Stimulated activated CD4-positive, alpha-beta T cell treated with anti-CD3 and anti-CD28 coated beads, Interleukin-4, amount 100 ng/mL, for 4 hours (primary cell): ENCODE measurements around the gene NANOS2.
A peak's percentile ranks its signal among the peaks of the same experiment; 100 is the strongest.

Source experiments
- DNase-seq, 2 experiments: peaks; one replicate each; pipeline ENCODE4 v3.0.0-alpha.2; 2020

NANOS2 gene

GRCh38 chr19:45913874-45914830 lies at the start of gene NANOS2:
NANOS2 (minus strand) TSS chr19:45914778; CDS start chr19:45914693, 85 bp downstream.
- no peak for DNase-seq

GRCh38 chr19:45962021-45962420 lies 47.4 kb upstream of the NANOS2 start:
- DNase-seq, result no peak

GRCh38 chr19:45960595-45961235 lies 46.1 kb upstream of the NANOS2 start:
- no peak for DNase-seq

GRCh38 chr19:45959517-45960025 lies 45.0 kb upstream of the NANOS2 start:
- DNase-seq, result no peak

- DNase-seq, result no peak
Observed at GRCh38 chr19:45958769-45959516, 44.4 kb upstream of the NANOS2 start.

DNA sequence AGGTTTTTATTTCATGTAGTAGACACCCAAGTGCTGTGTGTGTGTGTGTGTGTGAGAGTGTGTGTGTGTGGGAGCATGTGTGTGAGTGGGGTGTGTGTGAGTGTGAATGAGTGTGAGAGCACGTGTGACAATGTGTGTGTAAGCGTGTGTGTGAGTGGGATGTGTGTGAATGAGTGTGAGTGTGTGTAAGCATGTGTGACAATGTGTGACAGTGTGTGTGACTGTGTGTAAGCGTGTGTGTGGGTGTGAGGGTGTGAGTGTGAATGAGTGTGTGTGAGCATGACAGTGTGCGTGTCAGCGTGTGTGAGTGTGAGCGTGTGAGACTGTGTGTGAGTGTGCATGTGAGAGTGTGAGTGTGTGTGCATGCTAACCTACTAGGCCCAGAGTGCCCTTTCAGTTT lies 43.7 kb upstream of the NANOS2 start:
- no peak for DNase-seq

DNA sequence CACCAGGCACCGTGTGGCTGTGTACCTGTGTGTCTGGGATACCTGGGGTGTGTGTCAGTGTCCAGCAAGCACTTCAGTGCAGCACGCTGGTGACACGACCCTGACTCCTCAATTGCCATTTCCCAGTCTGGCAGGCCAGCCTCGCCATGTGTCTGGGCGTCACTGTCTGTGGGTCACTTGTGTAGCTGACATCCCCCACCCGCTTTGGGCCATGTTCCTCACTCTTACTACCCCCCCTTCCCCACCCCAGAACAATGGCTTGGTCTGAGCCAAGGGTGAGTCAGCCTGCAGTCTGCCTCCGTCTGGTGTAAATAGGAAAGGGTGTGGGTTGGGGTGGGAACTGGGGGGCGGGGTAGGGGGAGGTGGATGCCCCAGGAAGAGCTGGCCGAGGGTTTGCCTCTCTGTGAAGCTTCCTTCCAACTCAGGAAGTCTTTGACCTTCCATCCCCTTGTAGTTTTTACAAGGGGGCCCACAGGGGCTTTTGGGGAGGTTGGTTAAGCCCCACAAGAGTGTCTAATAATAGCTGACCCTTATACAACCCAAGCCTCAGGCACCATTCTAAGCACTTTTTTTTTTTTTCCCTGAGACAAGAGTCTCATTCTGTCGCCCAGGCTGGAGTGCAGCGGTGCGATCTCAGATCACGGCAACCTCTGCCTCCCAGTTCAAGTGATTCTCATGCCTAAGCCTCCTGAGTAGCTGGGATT lies 41.5 kb upstream of the NANOS2 start:
- no peak for DNase-seq

DNA sequence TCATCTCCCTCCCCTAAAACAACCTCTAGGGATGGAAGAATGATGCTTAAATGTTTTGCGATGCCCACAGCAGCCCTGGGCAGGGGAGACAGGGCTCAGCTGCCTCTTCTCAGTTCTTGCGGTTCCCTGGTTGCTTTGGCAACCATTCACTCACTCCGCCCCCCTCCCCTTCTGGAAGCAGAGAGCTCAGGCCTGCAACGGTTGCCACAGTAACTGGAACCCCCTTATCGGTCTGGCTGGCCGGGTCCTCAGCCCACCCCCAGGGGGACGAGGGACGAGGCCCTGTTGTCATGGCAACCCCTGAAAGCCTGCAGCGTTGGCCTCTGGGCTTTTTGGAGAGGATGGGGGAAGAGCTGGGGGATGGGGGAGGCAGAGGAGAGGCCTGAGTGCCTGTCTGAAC lies 39.6 kb upstream of the NANOS2 start:
- DNase-seq, result no peak

GRCh38 chr19:45953676-45954075 lies 39.1 kb upstream of the NANOS2 start:
- DNase-seq, result no peak

DNA sequence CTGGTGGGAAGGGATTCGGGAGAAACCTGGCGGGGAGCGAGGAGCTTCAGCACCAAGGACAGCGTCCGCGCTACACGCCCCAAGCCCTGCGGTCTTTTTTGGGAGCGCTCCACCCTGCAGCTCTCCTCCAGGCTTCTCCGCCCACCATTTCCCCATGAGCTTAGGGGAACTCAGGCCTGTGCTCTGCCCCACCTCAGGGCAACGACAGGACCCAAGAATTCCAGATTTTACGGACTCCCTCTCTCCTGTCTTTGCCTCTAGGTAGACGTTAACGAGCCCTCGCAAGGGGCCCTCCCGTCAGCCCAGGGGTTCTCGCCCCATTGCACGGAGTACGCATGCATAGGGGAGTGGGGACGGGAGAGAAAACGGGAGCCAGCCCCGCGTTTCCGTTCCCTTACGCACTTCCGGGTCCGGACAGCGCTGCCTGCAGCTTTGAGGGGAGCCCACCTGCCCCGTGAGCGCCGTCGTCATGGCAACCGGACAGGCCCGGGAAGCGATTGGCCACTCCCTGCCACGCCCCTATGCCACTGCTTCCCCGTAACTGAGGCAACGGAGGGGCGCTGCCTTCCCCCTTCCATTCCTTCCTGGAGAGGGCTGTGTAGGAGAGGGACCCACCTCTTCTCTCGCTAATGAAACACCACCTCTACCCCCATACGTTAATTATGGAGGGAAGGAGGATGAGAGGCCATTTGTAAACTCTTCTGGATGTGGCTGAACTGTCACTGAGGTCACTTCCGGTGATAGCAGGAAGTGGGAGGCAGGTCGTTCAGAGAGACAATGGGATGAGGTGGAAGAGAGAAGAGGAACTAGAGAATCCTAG lies 38.3 kb upstream of the NANOS2 start:
- DNase-seq, result peak in 1 of 2 experiments; percentile 43

- DNase-seq, result no peak
Observed at GRCh38 chr19:45952341-45952685, 37.7 kb upstream of the NANOS2 start.

DNA sequence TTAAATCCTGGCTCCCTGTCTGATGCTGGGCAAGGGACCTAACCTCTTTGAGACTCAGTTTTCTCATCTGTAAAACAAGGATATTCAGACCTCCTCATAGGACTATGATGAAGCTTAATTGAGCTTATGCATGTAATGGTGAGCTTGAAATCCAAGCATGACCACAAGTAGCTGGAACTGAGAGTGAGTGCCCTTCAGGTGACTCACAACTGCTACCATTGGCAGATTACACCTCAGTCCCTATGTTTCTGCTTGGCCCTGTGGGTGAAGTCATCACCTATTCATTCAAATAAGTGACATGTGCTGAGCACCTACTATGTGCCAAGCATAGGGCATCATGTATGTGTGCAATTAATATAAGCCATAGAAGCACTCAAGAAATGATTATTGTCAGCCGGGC lies 33.3 kb upstream of the NANOS2 start:
- no peak for DNase-seq

DNA sequence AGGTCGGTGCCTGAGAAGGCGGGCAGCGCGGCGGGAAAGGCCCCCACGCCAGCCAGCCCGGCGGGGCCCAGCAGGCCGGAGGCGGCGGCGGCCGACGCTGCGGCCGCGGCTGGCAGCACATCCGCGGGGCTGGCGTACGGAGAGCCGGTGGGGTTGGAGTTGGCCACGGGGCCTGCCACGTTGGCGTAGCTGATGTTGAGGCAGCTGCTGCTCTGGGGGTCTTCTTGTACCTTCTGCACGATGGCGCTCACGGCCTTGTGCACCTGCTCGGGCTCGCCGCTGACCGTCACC lies 25.9 kb upstream of the NANOS2 start:
- DNase-seq, result no peak

DNA sequence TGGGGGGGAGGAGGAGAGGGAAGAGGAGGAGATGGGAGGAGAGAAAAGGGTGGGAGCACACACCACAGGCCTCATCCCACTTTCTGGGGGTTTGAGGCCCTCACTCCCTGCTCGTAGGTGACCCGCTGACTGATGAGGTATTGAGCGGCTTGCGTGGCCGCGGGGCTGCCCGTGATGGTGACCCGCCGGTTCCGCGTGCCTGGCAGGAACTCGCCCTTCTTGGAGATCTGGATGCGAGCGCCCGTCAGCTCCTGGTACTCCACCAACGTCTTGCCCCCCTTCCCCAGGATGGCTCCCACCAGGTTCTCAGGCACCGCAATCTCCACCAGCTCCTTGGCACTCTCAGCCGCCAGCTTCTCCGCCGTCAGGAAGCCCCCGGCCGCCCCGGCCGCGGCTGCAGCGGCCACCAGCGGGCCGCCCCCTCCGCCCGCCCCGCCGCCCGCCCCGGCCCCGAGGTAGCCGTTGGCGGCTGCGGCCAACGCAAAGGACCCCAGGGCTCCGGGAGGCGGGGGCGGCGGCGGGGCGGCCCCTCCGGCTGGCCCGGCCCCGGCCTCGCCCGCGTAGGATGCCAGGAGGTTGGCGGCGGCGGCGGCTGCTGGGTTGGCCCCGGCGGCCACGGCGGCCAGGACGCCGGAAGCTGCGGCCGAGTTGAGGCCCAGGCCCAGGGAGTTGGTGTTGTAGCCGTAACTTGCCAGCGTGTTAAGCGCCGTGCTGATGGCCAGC lies 25.4 kb upstream of the NANOS2 start:
- no peak for DNase-seq

DNA sequence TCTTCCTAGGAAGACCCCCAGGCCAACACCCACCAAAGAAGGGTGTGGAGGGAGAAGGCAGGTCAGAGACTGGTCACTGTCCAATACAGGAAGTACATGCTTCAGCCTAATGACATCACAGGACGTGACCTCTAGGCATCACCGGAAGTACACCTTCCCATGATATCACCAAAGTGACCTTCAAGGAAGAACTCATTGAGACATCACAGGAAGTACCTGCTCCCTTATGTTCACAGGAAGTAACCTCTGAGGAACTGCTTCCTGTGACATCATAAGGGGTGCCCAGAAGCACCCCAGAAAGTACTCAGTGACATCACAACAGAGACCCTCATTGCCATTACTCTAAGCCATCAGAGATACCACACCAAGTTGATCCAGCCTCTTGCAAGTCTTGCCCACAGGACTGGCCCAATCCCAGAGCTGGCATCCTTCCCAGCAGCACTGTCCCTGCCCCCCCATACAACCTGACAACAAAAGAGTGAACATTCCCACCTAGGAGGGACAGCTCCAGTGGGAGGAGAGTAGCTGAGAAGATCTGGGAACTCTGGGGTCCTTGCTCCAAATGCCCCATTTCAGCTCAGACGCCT lies 24.2 kb upstream of the NANOS2 start:
- DNase-seq, result no peak

DNA sequence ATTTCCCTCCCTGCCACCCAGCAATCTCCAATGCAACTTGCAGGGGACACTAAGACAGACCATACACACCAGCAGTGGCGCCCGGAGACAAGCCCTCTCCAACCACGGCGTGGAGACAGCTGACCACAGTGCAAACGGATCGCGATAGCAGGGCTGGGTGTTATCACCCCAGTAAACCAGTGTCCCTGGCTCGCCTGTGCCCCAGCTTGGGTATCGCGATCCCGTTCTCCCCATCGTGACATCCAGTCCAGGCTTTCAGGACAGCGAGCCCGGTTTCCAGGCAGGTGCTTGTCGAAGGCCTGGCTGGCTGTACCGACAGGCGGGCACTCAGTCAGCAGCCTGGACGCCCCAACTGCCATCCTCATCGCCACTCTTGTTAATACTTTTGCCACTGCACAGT lies 20.7 kb upstream of the NANOS2 start:
- no peak for DNase-seq

GRCh38 chr19:45934551-45935230 lies 20.1 kb upstream of the NANOS2 start:
- no peak for DNase-seq

GRCh38 chr19:45933759-45934158 lies 19.2 kb upstream of the NANOS2 start:
- no peak for DNase-seq

DNA sequence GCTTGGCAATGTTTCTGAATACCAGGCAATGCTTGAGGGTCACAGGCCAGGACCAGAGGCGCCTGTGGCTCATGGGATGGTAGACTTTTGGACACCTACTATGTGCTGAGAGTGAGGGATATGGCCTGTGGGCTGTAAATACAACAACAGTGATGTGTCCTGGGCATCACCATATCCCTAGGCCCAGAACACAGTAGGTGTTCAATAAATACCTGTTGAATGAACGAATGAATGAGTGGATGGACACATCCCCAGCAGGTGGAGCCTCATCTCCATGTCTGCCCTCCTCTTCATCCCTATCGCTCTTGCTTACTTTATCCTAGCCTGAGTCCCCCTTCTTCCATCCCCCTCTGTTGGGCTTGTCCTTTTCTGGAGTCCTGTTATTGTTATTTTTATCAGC lies 16.5 kb upstream of the NANOS2 start:
- no peak for DNase-seq

GRCh38 chr19:45929247-45929646 lies 14.7 kb upstream of the NANOS2 start:
- DNase-seq, result no peak
